ENCODE measurements around the gene AVPR2.

DNA sequence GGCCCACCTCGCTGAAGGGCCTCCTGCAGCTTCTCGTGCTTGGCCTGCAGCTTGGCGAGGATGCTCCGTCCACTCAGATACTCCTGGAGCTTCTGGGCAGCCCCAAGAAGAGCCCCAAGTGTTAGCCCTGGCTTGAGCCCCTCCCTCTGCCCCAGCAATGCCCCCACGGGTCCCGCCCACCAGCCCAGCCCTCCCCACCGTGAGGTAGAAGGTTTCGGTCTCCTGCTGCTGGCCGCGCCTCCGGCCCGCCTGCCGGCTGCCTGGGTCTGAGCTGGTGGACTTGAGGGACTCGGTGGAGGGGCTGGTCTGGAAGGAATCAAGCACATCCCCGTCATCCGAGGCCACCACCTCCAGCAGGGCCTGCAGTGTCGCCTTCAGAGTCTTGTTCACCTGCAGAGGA lies 8.7 kb downstream of the AVPR2 start:
- TF ChIP-seq EP300 (IDR thresholded peaks at IDR 0.05) (no peak), POLR2A (IDR thresholded peaks at IDR 0.05; ENCODE audit: low read length) (no peak), RFX5 (IDR thresholded peaks at IDR 0.05) (no peak), CHD2 (IDR thresholded peaks at IDR 0.05; ENCODE audit: low read length, partially characterized antibody) (no peak), CBX8 (IDR thresholded peaks at IDR 0.05) (no peak), MAFK (IDR thresholded peaks at IDR 0.05; ENCODE audit: partially characterized antibody) (no peak), KDM1A (IDR thresholded peaks at IDR 0.05; ENCODE audit: low read depth) (no peak), BHLHE40 (IDR thresholded peaks at IDR 0.05; ENCODE audit: low read depth, low read length) (no peak), FOSB (CRISPR knock-in tag; IDR thresholded peaks at IDR 0.05) (no peak), SMC3 (IDR thresholded peaks at IDR 0.05) (no peak), MAZ (IDR thresholded peaks at IDR 0.05; ENCODE audit: borderline replicate concordance, low read depth, low read length) (no peak)
- TF ChIP-seq, protein P1, sequence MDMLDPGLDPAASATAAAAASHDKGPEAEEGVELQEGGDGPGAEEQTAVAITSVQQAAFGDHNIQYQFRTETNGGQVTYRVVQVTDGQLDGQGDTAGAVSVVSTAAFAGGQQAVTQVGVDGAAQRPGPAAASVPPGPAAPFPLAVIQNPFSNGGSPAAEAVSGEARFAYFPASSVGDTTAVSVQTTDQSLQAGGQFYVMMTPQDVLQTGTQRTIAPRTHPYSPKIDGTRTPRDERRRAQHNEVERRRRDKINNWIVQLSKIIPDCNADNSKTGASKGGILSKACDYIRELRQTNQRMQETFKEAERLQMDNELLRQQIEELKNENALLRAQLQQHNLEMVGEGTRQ (IDR thresholded peaks at IDR 0.05): no peak
- TF ChIP-seq, protein P2, sequence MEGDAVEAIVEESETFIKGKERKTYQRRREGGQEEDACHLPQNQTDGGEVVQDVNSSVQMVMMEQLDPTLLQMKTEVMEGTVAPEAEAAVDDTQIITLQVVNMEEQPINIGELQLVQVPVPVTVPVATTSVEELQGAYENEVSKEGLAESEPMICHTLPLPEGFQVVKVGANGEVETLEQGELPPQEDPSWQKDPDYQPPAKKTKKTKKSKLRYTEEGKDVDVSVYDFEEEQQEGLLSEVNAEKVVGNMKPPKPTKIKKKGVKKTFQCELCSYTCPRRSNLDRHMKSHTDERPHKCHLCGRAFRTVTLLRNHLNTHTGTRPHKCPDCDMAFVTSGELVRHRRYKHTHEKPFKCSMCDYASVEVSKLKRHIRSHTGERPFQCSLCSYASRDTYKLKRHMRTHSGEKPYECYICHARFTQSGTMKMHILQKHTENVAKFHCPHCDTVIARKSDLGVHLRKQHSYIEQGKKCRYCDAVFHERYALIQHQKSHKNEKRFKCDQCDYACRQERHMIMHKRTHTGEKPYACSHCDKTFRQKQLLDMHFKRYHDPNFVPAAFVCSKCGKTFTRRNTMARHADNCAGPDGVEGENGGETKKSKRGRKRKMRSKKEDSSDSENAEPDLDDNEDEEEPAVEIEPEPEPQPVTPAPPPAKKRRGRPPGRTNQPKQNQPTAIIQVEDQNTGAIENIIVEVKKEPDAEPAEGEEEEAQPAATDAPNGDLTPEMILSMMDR (IDR thresholded peaks at IDR 0.05): no peak
